ENCODE data around the gene TTC39C.

GRCh38 chr18:24136967-24137373 lies 122.4 kb downstream of the TTC39C start:
- TF ChIP-seq CTCF (conservative IDR thresholded peaks at IDR 0.05; ENCODE audit: low read depth, low read length), result no peak
- TF ChIP-seq EZH2 (IDR thresholded peaks at IDR 0.05; ENCODE audit: low read length, unreplicated experiment), result no peak
- no peak for TF ChIP-seq EZH2phosphoT487 (IDR thresholded peaks at IDR 0.05; ENCODE audit: borderline replicate concordance, low read length)

Data from PC-3 (cell line).